Thoracic aorta (tissue), 2 donors: ENCODE data around the gene TRAK1. TPM values are rescaled to one million over a fixed set of nuclear protein-coding genes. Genes with fewer than 3 reads are reported as not detected.

ENCODE experiments used
- ATAC-seq: fragments of 150-250 bp; one replicate; pipeline ENCODE4 v1.8.0; 2017; ENCODE audit warnings: low read depth; ENCODE audit not compliant: insufficient number of reproducible peaks, low FRiP score
- DNase-seq: peaks from one replicate; pipeline ENCODE4 v3.0.0-alpha.2; 2020; ENCODE audit warnings: low spot score
- H3K27ac ChIP-seq, 2 donors: fragments of 200-600 bp; sonication (generic); 1 replicate in 1 of 2; 2 replicates in 1 of 2; pipeline ENCODE4 v1.5.1; 2016; ENCODE audit warnings: mild to moderate bottlenecking in 2 of 2, moderate library complexity in 2 of 2
- H3K27me3 ChIP-seq: fragments of 200-600 bp; sonication (generic); replicated peaks from 2 replicates; pipeline ENCODE4 v1.6.0; 2016; ENCODE audit warnings: mild to moderate bottlenecking; ENCODE audit not compliant: insufficient read depth
- H3K36me3 ChIP-seq: fragments of 200-600 bp; sonication (generic); one replicate; pipeline ENCODE4 v1.5.1; 2016
- H3K4me1 ChIP-seq, 2 donors: fragments of 200-600 bp; sonication (generic); 1 replicate in 1 of 2; 2 replicates in 1 of 2; pipeline versions ENCODE4 v1.5.1 to v1.6.0; 2016; ENCODE audit warnings: low read depth in 2 of 2, mild to moderate bottlenecking in 1 of 2; ENCODE audit not compliant: control insufficient read depth in 1 of 2
- H3K4me3 ChIP-seq: fragments of 200-600 bp; sonication (generic); 2 replicates; pipeline ENCODE4 v1.5.1; 2016; ENCODE audit warnings: mild to moderate bottlenecking
- H3K9me3 ChIP-seq: fragments of 200-600 bp; sonication (generic); 2 replicates; pipeline ENCODE4 v1.5.1; 2016
- total RNA-seq, 2 donors: library from RNA; depleted of rRNA; stranded (reverse); fragments of >200 nt; gene quantifications; one replicate each; pipeline versions ENCODE4 v1.1.0 to v1.2.3, GENCODE V29; 2016
- TF ChIP-seq, protein P1 (sequence below): fragments of 200-600 bp; sonication (generic); IDR thresholded peaks from one replicate; pipeline ENCODE4 v1.5.1; 2019; ENCODE audit warnings: antibody characterized with exemption

Gene TRAK1
- total RNA-seq, 2 donors from 2014 or later, result 35.1 to 36.0 TPM

DNA sequence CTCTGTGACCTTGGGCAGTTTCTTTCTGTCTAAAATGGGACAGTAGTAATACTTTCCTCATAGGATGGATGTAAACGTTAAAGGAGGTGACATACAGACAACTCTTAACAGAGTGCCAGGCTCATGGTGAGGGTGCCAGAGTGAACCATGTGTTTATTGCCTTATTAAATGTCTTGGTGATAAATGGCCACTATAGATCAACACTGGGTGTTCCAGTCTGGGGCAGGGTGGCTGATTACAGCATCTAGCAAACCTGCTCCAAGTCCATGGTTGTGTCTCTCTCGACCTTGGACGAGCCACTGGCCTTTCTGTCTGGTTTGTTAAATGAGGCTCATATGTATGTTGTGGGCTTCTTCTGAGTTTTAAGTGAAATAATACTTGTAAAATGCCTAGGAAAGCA is 75.1 kb downstream of the TRAK1 start:
- Histone ChIP-seq H3K9me3 (no peaks in the 10 kb centered on the region), H3K4me3 (no peak overlapping the region), H3K4me1 (peaks cover 4 to 9% of the 10 kb centered on the region in 2 donors), H3K27ac (no peak overlapping the region), H3K36me3 (no peaks in the 10 kb centered on the region), H3K27me3 (no peaks in the 10 kb centered on the region)
- DNase-seq, result no peak
- TF ChIP-seq, protein P1, sequence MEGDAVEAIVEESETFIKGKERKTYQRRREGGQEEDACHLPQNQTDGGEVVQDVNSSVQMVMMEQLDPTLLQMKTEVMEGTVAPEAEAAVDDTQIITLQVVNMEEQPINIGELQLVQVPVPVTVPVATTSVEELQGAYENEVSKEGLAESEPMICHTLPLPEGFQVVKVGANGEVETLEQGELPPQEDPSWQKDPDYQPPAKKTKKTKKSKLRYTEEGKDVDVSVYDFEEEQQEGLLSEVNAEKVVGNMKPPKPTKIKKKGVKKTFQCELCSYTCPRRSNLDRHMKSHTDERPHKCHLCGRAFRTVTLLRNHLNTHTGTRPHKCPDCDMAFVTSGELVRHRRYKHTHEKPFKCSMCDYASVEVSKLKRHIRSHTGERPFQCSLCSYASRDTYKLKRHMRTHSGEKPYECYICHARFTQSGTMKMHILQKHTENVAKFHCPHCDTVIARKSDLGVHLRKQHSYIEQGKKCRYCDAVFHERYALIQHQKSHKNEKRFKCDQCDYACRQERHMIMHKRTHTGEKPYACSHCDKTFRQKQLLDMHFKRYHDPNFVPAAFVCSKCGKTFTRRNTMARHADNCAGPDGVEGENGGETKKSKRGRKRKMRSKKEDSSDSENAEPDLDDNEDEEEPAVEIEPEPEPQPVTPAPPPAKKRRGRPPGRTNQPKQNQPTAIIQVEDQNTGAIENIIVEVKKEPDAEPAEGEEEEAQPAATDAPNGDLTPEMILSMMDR, result no peak
- ATAC-seq, result no peak

DNA sequence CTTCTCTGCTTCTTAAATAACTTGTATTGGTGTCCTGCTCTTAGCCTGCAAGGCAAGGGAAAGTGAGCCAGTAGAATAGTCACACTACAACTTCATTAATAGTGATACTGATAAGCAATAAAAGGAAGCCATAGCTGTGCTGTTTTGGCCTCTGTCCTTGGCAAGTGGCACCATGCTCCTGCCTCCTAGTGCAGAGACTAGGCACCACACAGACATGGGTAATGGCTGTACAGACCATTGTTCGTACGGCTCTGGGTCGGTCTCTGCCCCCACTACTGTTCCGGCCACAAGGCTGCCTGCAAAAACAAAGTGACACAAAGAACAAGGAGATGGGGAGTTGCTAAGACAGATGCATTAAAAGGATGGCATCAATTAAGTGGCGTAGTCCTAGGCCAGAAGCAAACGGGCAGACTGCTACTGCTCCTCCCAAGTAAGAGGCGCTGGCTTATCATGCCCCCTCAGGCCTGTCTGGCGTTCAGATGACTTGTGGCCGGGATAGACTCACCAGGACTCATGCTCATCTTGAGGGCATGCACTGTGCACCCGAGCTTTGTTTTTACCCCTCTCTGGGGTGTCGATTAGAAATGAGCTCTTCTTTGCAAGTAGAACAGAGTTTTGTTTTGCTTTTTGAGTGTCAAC is 75.6 kb downstream of the TRAK1 start:
- TF ChIP-seq, protein P1, result no peak
- no peak overlapping the region for H3K27ac ChIP-seq
- DNase-seq (no peak), ATAC-seq (no peak)
- no peaks in the 10 kb centered on the region for H3K27me3 ChIP-seq
- H3K36me3 ChIP-seq, result no peaks in the 10 kb centered on the region
- no peaks in the 10 kb centered on the region for H3K9me3 ChIP-seq
- peaks cover 0 to 9% of the 10 kb centered on the region in 2 donors for H3K4me1 ChIP-seq
- H3K4me3 ChIP-seq, result no peak overlapping the region

- DNase-seq, result no peak
- ATAC-seq, result no peak
- Histone ChIP-seq H3K36me3 (no peaks in the 10 kb centered on the region), H3K27ac (no peak overlapping the region), H3K4me3 (no peak overlapping the region), H3K9me3 (no peaks in the 10 kb centered on the region), H3K4me1 (peaks cover 0 to 13% of the 10 kb centered on the region in 2 donors), H3K27me3 (no peaks in the 10 kb centered on the region)
- TF ChIP-seq, protein P1, result no peak
These were observed 78.5 kb downstream of the TRAK1 start for GRCh38 chr3:42169579-42170120.

GRCh38 chr3:42172047-42172654 is 81.0 kb downstream of the TRAK1 start:
- no peak for DNase-seq
- peaks cover 0 to 13% of the 10 kb centered on the region in 2 donors for H3K4me1 ChIP-seq
- TF ChIP-seq, protein P1, result no peak
- no peak overlapping the region for H3K4me3 ChIP-seq
- no peaks in the 10 kb centered on the region for H3K9me3 ChIP-seq
- no peaks in the 10 kb centered on the region for H3K27me3 ChIP-seq
- H3K27ac ChIP-seq, result no peak overlapping the region
- no peaks in the 10 kb centered on the region for H3K36me3 ChIP-seq
- ATAC-seq, result no peak

GRCh38 chr3:42173307-42173706 is 82.2 kb downstream of the TRAK1 start:
- no peaks in the 10 kb centered on the region for H3K36me3 ChIP-seq
- TF ChIP-seq, protein P1, result no peak
- H3K4me1 ChIP-seq, result peaks cover 0 to 13% of the 10 kb centered on the region in 2 donors
- H3K27ac ChIP-seq, result no peak overlapping the region
- H3K4me3 ChIP-seq, result no peak overlapping the region
- ATAC-seq, result no peak
- DNase-seq, result no peak
- H3K9me3 ChIP-seq, result no peaks in the 10 kb centered on the region
- no peaks in the 10 kb centered on the region for H3K27me3 ChIP-seq
